Heart right ventricle (tissue), 16 donors: ENCODE results near the gene TRIM41. TPM values are rescaled to one million over a fixed set of nuclear protein-coding genes. Genes with fewer than 3 reads are reported as not detected.
A peak's percentile ranks its signal among the peaks of the same experiment; 100 is the strongest.

ENCODE experiments used
- ATAC-seq, 8 donors: fragments of 200-7000 bp; cut with Tn5 transposase; one replicate each; pipeline ENCODE4 v1.9.1; 2020; ENCODE audit warnings: mild to moderate bottlenecking in 8 of 8, moderate library complexity in 8 of 8, moderate number of reproducible peaks in 1 of 8
- DNase-seq, 2 donors: peaks; one replicate each; pipeline ENCODE4 v3.0.0-alpha.2; 2020
- H3K27ac ChIP-seq, 10 donors: fragments of 200-600 bp; sonication (generic) in 2 of 10; one replicate each; pipeline versions ENCODE4 v1.5.0 to v1.8.0; 2020 to 2022; ENCODE audit warnings: mild to moderate bottlenecking in 3 of 10
- H3K27me3 ChIP-seq, 7 donors: fragments of 200-600 bp; one replicate each; pipeline ENCODE4 v1.8.0; 2021 to 2022; ENCODE audit warnings: mild to moderate bottlenecking in 2 of 7
- H3K36me3 ChIP-seq, 9 donors: fragments of 200-600 bp; sonication (generic) in 1 of 9; one replicate each; pipeline versions ENCODE4 v1.5.0 to v1.8.0; 2020 to 2022; ENCODE audit warnings: mild to moderate bottlenecking in 2 of 9
- H3K4me1 ChIP-seq, 9 donors: fragments of 200-600 bp; sonication (generic) in 1 of 9; one replicate each; pipeline versions ENCODE4 v1.5.0 to v1.8.0; 2020 to 2022; ENCODE audit warnings: mild to moderate bottlenecking in 4 of 9
- H3K4me3 ChIP-seq, 10 donors: fragments of 200-600 bp; sonication (generic) in 2 of 10; one replicate each; pipeline versions ENCODE4 v1.5.0 to v1.8.0; 2020 to 2022; ENCODE audit warnings: mild to moderate bottlenecking in 7 of 10, moderate library complexity in 2 of 10
- H3K9me3 ChIP-seq, 11 donors: fragments of 200-600 bp in 10 of 11; sonication (generic) in 2 of 11; one replicate each; pipeline versions ENCODE4 v1.5.0 to v1.8.0; 2013 to 2022; ENCODE audit warnings: mild to moderate bottlenecking in 2 of 11, control low read depth in 1 of 11, moderate library complexity in 1 of 11
- WGBS, 2 donors: extraction: QIAGEN DNeasy Blood & Tissue Kit; methylation state at CpG; one replicate each; pipeline ENCODE4 v1.1.7; 2013; ENCODE audit warnings: inconsistent platforms in 1 of 2; 5-methylcytosine and 5-hydroxymethylcytosine counted together
- intact Hi-C, 10 donors: fragments of 100-400 bp; cut with DNase I; formaldehyde crosslinking; loops; one replicate each; pipeline versions ENCODE4 v1.11.1 to v1.14.2; 2022
- polyA plus RNA-seq, 2 donors: library from polyadenylated mRNA; stranded (reverse); fragments of 200-250 nt; gene quantifications; one replicate each; pipeline ENCODE4 v1.2.3, GENCODE V29; 2013
- total RNA-seq, 10 donors: library from RNA; stranded (reverse); fragmentation: NEBNext Ultra II Directional in 3 of 10; extraction: Animal tissue kit (Norgen Biotek cat#: 25700) in 3 of 10; gene quantifications; one replicate each; pipeline versions ENCODE4 v1.2.1 to v1.2.4, GENCODE V29; 2021 to 2023
- TF ChIP-seq, protein P1 (sequence below), 9 donors: fragments of 200-600 bp; sonication (generic) in 2 of 9; IDR thresholded peaks; one replicate each; pipeline versions ENCODE4 v1.5.0 to v1.8.0; 2021 to 2022; ENCODE audit warnings: antibody characterized with exemption in 9 of 9, mild to moderate bottlenecking in 5 of 9, moderate library complexity in 1 of 9
- donor health status: Arrhythmogenic right ventricular cardiomyopathy.
- donor health status: ischemic (EF 13 %, LVEDD 7.1; RV severe dilation, severe dysfunction).
- donor health status: healthy with polysubstance abuse.
- donor health status: DM: no; HTN: yes; CAD: no.
- donor health status: DM: no; HTN: no; CAD: no.
- donor health status: ischemic (EF 25% LVEDD 6.9; RV normal size, moderate dysfunction).
- donor health status: ischemic (EF 25% LVEDD 5.7; RV mildly dilated, moderate dysfunction).
- donor health status: healthy.
- donor health status: DM: yes; HTN: yes; CAD: no.
- donor health status: Ischemic cardiomyopathy.
- donor health status: ischemic (EF 35%, LVEDD 5.7; RV mildly dilated, moderate dysfunction).
- donor health status: nonischemic (EF 11% LVEDD 7.7; RV severe dilation, severe dysfunction).
- donor health status: DM: yes; HTN: yes; CAD: no.
- donor health status: PGD.
- donor health status: ischemic (EF 29% LVEDD 5.4; RV normal size, mild dysfunction).
- donor health status: nonischemic (EF 23%, LVEDD 6.1; RV moderate dilation, normal function).

The TRIM41 gene
- total and polyA plus RNA-seq, 12 donors = 12.1 to 28.2 (median 25.2) TPM

DNA sequence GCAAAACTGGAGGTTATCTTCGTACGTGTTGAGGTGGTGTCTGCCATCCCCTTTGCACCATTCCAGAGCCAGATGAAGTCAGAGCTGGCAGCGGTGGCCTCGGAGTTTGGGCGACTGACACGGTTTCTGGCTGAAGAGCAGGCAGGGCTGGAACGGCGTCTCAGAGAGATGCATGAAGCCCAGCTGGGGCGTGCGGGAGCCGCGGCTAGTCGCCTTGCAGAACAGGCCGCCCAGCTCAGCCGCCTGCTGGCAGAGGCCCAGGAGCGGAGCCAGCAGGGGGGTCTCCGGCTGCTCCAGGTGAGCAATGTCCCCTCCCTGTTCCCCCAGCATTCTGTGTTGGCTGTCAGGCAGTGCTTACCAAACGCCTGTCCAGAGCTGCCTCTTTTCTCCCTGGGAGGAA lies 9.5 kb downstream of the TRIM41 start:
- intact Hi-C loops = no loop called here
- TF ChIP-seq, protein P1, sequence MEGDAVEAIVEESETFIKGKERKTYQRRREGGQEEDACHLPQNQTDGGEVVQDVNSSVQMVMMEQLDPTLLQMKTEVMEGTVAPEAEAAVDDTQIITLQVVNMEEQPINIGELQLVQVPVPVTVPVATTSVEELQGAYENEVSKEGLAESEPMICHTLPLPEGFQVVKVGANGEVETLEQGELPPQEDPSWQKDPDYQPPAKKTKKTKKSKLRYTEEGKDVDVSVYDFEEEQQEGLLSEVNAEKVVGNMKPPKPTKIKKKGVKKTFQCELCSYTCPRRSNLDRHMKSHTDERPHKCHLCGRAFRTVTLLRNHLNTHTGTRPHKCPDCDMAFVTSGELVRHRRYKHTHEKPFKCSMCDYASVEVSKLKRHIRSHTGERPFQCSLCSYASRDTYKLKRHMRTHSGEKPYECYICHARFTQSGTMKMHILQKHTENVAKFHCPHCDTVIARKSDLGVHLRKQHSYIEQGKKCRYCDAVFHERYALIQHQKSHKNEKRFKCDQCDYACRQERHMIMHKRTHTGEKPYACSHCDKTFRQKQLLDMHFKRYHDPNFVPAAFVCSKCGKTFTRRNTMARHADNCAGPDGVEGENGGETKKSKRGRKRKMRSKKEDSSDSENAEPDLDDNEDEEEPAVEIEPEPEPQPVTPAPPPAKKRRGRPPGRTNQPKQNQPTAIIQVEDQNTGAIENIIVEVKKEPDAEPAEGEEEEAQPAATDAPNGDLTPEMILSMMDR (IDR thresholded peaks at IDR 0.05) = no peak
- no peak overlapping the region for H3K27ac ChIP-seq
- H3K9me3 ChIP-seq = no peaks in the 10 kb centered on the region
- DNase-seq (no peak), ATAC-seq (no peak)
- H3K4me3 ChIP-seq = no peak overlapping the region
- H3K27me3 ChIP-seq = no peaks in the 10 kb centered on the region
- 85 to 89% methylated on average over 18 of the region's 18 CpGs for WGBS, 2 donors
- H3K36me3 ChIP-seq = peaks cover 3 to 97% (median 57%) of the 10 kb centered on the region in 9 donors
- no peaks in the 10 kb centered on the region for H3K4me1 ChIP-seq

DNA sequence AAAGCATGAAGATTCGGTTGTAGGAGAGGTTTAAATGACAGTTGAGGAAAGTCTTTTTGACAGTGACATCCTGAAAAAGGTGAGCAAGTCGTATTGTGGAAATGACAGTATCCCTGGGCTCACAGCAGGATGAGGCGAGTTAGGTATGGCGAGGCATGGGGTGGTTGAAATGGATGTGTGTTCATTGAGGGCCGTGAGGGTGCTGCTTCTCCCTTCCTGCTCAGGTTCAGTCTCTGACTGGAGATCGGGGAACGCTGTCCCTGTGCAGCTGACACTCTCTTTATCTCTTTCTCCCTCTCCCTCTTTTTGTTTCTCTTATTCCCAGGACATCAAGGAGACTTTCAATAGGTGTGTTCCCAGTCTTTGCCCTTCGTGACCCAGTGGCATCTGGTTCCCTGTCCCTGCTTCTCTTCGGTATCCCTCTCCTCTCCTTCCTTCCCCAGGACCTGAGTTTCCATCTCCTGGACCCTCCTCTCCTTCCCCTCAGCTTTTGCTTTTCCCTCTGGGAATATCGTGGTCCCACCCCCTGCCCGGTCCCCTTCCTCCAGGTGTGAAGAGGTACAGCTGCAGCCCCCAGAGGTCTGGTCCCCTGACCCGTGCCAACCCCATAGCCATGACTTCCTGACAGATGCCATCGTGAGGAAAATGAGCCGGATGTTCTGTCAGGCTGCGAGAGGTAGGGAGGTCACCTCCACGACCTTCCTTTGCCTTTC lies 10.2 kb downstream of the TRIM41 start:
- no peak overlapping the region for H3K4me3 ChIP-seq
- H3K36me3 ChIP-seq = peaks cover 6 to 97% (median 63%) of the 10 kb centered on the region in 9 donors
- H3K4me1 ChIP-seq = no peaks in the 10 kb centered on the region
- TF ChIP-seq, protein P1 (IDR thresholded peaks at IDR 0.05) = no peak
- intact Hi-C loops = no loop called here
- ATAC-seq (peak in 1 of 8 donors; percentile 9), DNase-seq (no peak)
- no peaks in the 10 kb centered on the region for H3K9me3 ChIP-seq
- no peak overlapping the region for H3K27ac ChIP-seq
- H3K27me3 ChIP-seq = no peaks in the 10 kb centered on the region
- WGBS, 2 donors = 79 to 81% methylated on average over 16 of the region's 16 CpGs

DNA sequence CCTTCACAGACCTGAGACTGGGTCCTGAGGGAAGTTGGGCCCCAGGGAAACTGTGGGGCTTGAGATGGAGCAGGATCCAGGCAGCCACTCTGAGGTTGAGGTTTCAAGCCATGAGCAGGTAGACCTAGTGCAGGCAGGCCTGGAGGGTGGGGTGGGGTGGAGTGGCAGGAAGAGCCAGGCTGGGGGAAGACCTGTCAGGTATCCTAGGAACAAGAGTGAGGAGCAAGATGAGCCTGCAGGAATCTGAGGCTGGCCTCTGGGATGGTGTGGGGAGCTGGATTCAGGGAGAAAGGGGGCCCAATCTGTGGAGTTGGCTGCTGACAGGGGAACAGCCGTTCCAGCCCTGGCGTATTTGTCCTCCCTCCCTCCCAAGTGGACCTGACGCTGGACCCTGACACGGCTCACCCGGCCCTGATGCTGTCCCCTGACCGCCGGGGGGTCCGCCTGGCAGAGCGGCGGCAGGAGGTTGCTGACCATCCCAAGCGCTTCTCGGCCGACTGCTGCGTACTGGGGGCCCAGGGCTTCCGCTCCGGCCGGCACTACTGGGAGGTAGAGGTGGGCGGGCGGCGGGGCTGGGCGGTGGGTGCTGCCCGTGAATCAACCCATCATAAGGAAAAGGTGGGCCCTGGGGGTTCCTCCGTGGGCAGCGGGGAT lies 10.8 kb downstream of the TRIM41 start:
- DNase-seq = no peak
- TF ChIP-seq, protein P1 (IDR thresholded peaks at IDR 0.05) = no peak
- intact Hi-C loops = no loop called here
- peaks cover 0 to 3% (median 0%) of the 10 kb centered on the region in 9 donors for H3K4me1 ChIP-seq
- H3K27ac ChIP-seq = no peak overlapping the region
- H3K27me3 ChIP-seq = no peaks in the 10 kb centered on the region
- 90 to 92% methylated on average over 24 of the region's 24 CpGs for WGBS, 2 donors
- H3K4me3 ChIP-seq = no peak overlapping the region
- ATAC-seq = peak in 2 of 8 donors; percentile 4 to 31
- H3K36me3 ChIP-seq = peaks cover 9 to 99% (median 70%) of the 10 kb centered on the region in 9 donors
- H3K9me3 ChIP-seq = no peaks in the 10 kb centered on the region

DNA sequence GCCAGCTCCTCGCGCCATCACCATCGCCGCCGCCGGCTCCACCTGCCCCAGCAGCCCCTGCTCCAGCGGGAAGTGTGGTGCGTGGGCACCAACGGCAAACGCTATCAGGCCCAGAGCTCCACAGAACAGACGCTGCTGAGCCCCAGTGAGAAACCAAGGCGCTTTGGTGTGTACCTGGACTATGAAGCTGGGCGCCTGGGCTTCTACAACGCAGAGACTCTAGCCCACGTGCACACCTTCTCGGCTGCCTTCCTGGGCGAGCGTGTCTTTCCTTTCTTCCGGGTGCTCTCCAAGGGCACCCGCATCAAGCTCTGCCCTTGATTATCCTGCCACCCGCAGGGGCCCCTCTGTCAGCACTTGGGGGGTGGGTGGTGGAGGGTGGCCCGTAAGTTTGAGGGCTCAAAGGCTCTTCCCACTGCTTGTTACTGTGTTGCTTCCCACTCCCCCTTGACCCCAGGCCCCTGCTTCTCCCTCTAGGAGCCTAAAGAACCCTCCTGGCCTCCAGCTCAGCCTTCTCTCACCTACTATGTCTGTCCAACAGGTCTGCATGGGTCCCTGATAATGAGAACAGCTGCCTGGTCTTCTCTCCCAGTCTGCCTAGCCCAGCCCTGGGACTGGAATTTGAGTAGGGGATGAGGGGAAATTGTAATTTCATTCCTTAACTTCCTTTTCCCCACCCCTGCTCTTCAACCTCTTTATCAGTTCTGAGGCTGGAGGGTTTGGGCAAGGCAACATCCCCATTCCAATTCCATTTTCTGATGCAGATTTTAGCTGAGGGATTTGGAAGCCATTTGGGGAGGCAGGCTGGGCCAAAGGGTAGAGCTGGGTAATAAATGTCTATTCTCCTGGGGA lies 11.6 kb downstream of the TRIM41 start:
- H3K4me3 ChIP-seq = no peak overlapping the region
- DNase-seq = no peak
- intact Hi-C loops = no loop called here
- no peaks in the 10 kb centered on the region for H3K27me3 ChIP-seq
- no peaks in the 10 kb centered on the region for H3K9me3 ChIP-seq
- H3K36me3 ChIP-seq = peaks cover 10 to 100% (median 78%) of the 10 kb centered on the region in 9 donors
- WGBS, 2 donors = 85% methylated on average over 22 of the region's 22 CpGs
- H3K4me1 ChIP-seq = peaks cover 0 to 8% (median 0%) of the 10 kb centered on the region in 9 donors
- TF ChIP-seq, protein P1 (IDR thresholded peaks at IDR 0.05) = no peak
- ATAC-seq = peak in 4 of 8 donors; percentile 6 to 18 (median 10)
- H3K27ac ChIP-seq = no peak overlapping the region
